K562 (cell line): ENCODE results near the gene ACCSL. TPM values are rescaled to one million over a fixed set of nuclear protein-coding genes. Genes with fewer than 3 reads are reported as not detected.

Source experiments
- CCAR2 ChIP-seq: fragments of 200-400 bp; formaldehyde crosslinking; IDR thresholded peaks from 2 replicates; pipeline ENCODE4 v1.6.1; 2017; ENCODE audit warnings: mild to moderate bottlenecking, low read depth, low read length
- CHD4 ChIP-seq: fragments of 200-600 bp; sonication (generic); IDR thresholded peaks from 3 replicates; pipeline ENCODE4 v1.6.1; 2012; ENCODE audit warnings: low read depth, mild to moderate bottlenecking, mixed read lengths, low read length, inconsistent platforms; ENCODE audit not compliant: insufficient read depth, insufficient replicate concordance, poor library complexity, severe bottlenecking
- E2F4 ChIP-seq: sonication (generic); formaldehyde crosslinking; IDR thresholded peaks from 2 replicates; pipeline ENCODE4 v1.8.0; 2022; ENCODE audit warnings: mild to moderate bottlenecking, low read depth, missing genetic modification reagents
- ELK3 ChIP-seq: fragments of 450-650 bp; formaldehyde crosslinking; IDR thresholded peaks from 2 replicates; pipeline ENCODE4 v1.4.0; 2020; ENCODE audit warnings: mild to moderate bottlenecking
- FOXM1 ChIP-seq, 2 experiments: fragments of 450-650 bp in 1 of 2; sonication (generic) in 1 of 2; formaldehyde crosslinking in 1 of 2; IDR thresholded peaks; 2 replicates each; pipeline versions ENCODE4 v1.6.1 to v1.9.0; 2017 to 2022; ENCODE audit warnings: low read depth in 2 of 2, mild to moderate bottlenecking in 2 of 2, missing genetic modification reagents in 1 of 2, moderate library complexity in 1 of 2
- GMEB1 ChIP-seq: fragments of 250-450 bp; sonication (Bioruptor Pico); IDR thresholded peaks from 2 replicates; pipeline ENCODE4 v1.4.0; 2020; ENCODE audit warnings: mild to moderate bottlenecking
- GTF2B ChIP-seq: IDR thresholded peaks from 2 replicates; pipeline ENCODE4 v1.6.1; 2011; ENCODE audit not compliant: insufficient read length; ENCODE audit errors: extremely low read depth
- HDGF ChIP-seq: fragments of 450-650 bp; IDR thresholded peaks from 2 replicates; pipeline ENCODE4 v1.6.1; 2016
- HNRNPL ChIP-seq: fragments of 200-400 bp; formaldehyde crosslinking; IDR thresholded peaks from 2 replicates; pipeline ENCODE4 v1.6.1; 2017; ENCODE audit warnings: low read depth, mild to moderate bottlenecking, low read length
- KDM1A ChIP-seq, 2 experiments: fragments of 450-650 bp; IDR thresholded peaks; 2 replicates each; pipeline ENCODE4 v1.6.1; 2016; ENCODE audit warnings: mild to moderate bottlenecking in 2 of 2
- LCOR ChIP-seq: sonication (generic); formaldehyde crosslinking; IDR thresholded peaks from 2 replicates; pipeline ENCODE4 v1.8.0; 2022; ENCODE audit warnings: mild to moderate bottlenecking, missing genetic modification reagents
- NCOA6 ChIP-seq: fragments of 450-650 bp; IDR thresholded peaks from 2 replicates; pipeline ENCODE4 v1.6.1; 2017; ENCODE audit warnings: mild to moderate bottlenecking
- POLR2H ChIP-seq: IDR thresholded peaks from 2 replicates; pipeline ENCODE4 v1.6.1; 2016; ENCODE audit warnings: missing genetic modification characterization, low read depth, mild to moderate bottlenecking, control low read depth, missing compliant biosample characterization, moderate library complexity
- RBM25 ChIP-seq: fragments of 200-400 bp; formaldehyde crosslinking; IDR thresholded peaks from 2 replicates; pipeline ENCODE4 v1.6.1; 2018; ENCODE audit warnings: low read length, low read depth, moderate library complexity; ENCODE audit not compliant: severe bottlenecking
- TAF15 ChIP-seq: fragments of 200-400 bp; formaldehyde crosslinking; IDR thresholded peaks from 2 replicates; pipeline ENCODE4 v1.6.1; 2017; ENCODE audit warnings: mild to moderate bottlenecking, low read depth, low read length, moderate library complexity
- TFAM ChIP-seq: fragments of 250-450 bp; sonication (Bioruptor Pico); conservative IDR thresholded peaks from 2 replicates; pipeline ENCODE4 v1.5.0; 2021; ENCODE audit warnings: mild to moderate bottlenecking, moderate library complexity
- THAP7 ChIP-seq: fragments of 250-450 bp; sonication (Bioruptor Pico); IDR thresholded peaks from 2 replicates; pipeline ENCODE4 v1.5.0; 2021
- ZC3H4 ChIP-seq: sonication (generic); formaldehyde crosslinking; IDR thresholded peaks from 2 replicates; pipeline ENCODE4 v1.9.0; 2021; ENCODE audit warnings: missing genetic modification reagents, borderline replicate concordance
- ZNF121 ChIP-seq: sonication (generic); formaldehyde crosslinking; conservative IDR thresholded peaks from 2 replicates; pipeline ENCODE4 v1.8.0; 2022; ENCODE audit warnings: missing genetic modification reagents
- ZNF212 ChIP-seq: fragments of 450-650 bp; formaldehyde crosslinking; IDR thresholded peaks from 2 replicates; pipeline ENCODE4 v1.4.0; 2020; ENCODE audit warnings: mild to moderate bottlenecking
- ZNF23 ChIP-seq: fragments of 250-450 bp; sonication (Bioruptor Pico); IDR thresholded peaks from 2 replicates; pipeline ENCODE4 v1.4.0; 2020; ENCODE audit warnings: mild to moderate bottlenecking
- ZSCAN32 ChIP-seq: fragments of 450-650 bp; formaldehyde crosslinking; IDR thresholded peaks from 2 replicates; pipeline ENCODE4 v1.4.0; 2020; ENCODE audit warnings: mild to moderate bottlenecking, moderate library complexity
- polyA plus RNA-seq, 8 experiments: library from polyadenylated mRNA; depleted of rRNA in 4 of 8; stranded (reverse) in 5 of 8; unstranded in 3 of 8; fragments of >200 nt; fragmentation: Nextera tagmentation in 2 of 8; fragmentation: Illumina TruSeq in 1 of 8; extraction: Ambion mirVana in 2 of 8; extraction: Trizol in 1 of 8; gene quantifications; 2 replicates each; pipeline versions ENCODE4 v1.2.1 to v1.2.3, GENCODE V29; 2011 to 2014; ENCODE audit warnings: inconsistent platforms in 1 of 8, missing spikeins in 1 of 8
- total RNA-seq, 7 experiments: library from RNA; depleted of rRNA in 6 of 7; stranded (reverse); fragments of >200 nt in 6 of 7; fragmentation: Illumina TruSeq in 2 of 7; extraction: Trizol in 2 of 7; gene quantifications; 2 replicates each; pipeline versions ENCODE4 v1.2.1 to v1.2.3, GENCODE V29; 2011 to 2021; ENCODE audit warnings: low replicate concordance in 1 of 7

ACCSL gene
- total and polyA plus RNA-seq, 9 of the 15 experiments (the other 6 are each of a cell fraction or from before 2014, with no cell fraction given) = not detected

- peak; percentile 43 for TF ChIP-seq GTF2B
- TF ChIP-seq KDM1A (IDR thresholded peaks at IDR 0.05) = no peak
- no peak for TF ChIP-seq ELK3 (CRISPR knock-in tag)
- TF ChIP-seq ZNF121 (CRISPR knock-in tag) = no peak
- TF ChIP-seq ZNF212 (CRISPR knock-in tag) = no peak
- TF ChIP-seq FOXM1 (IDR thresholded peaks at IDR 0.05; ENCODE audit: low read depth) = no peak
- TF ChIP-seq FOXM1 (CRISPR knock-in tag; IDR thresholded peaks at IDR 0.05; ENCODE audit: low read depth) = no peak; the same call in 1 of the 2 replicates
- no peak for TF ChIP-seq CHD4
- TF ChIP-seq NCOA6 = no peak
- peak; percentile 76 for TF ChIP-seq GMEB1 (CRISPR knock-in tag)
- no peak for TF ChIP-seq TAF15
- no peak for TF ChIP-seq ZSCAN32 (CRISPR knock-in tag)
- peak; percentile 79 for TF ChIP-seq POLR2H (tag)
- TF ChIP-seq ZC3H4 (CRISPR knock-in tag) = no peak
- TF ChIP-seq THAP7 (CRISPR knock-in tag) = no peak
- TF ChIP-seq CCAR2 = no peak
- TF ChIP-seq HNRNPL = peak; percentile 96
- TF ChIP-seq ZNF23 = no peak
- TF ChIP-seq LCOR (CRISPR knock-in tag) = no peak; the same call in 1 of the 2 replicates
- no peak for TF ChIP-seq TFAM (CRISPR knock-in tag)
- TF ChIP-seq HDGF = no peak
- TF ChIP-seq E2F4 = peak; percentile 65; the same call in 1 of the 2 replicates
- no peak for TF ChIP-seq RBM25
These were observed 18.3 kb downstream of the ACCSL start, which contains the start of gene ACCS (continued) for GRCh38 chr11:44065841-44066731.
